Endothelial cell of umbilical vein (primary cell): ENCODE data around the gene MRO. TPM values are rescaled to one million over a fixed set of nuclear protein-coding genes. Genes with fewer than 3 reads are reported as not detected.
"Not testable (repeated sequence)": the region's sequence is repeated elsewhere in the genome, so short reads cannot be mapped to it uniquely, and the experiment has no call there.

ENCODE experiments used
- BruUV-seq: library from RNA; stranded (reverse); fragments of 400-500 nt; replicated peaks from 2 replicates; lab custom pipeline; 2021; lab: Mats Ljungman, UMichigan
- CTCF ChIA-PET: fragments of 300-600, 350-600 bp; sonication (Branson Sonifier 250); formaldehyde crosslinking; loops from one replicate; lab custom pipeline; 2021; ENCODE audit warnings: antibody characterized with exemption, inconsistent platforms; lab: Charles Lee
- POLR2A ChIA-PET: fragments of 300-600, 350-600 bp; sonication (Branson Sonifier 250); formaldehyde crosslinking; loops from one replicate; lab custom pipeline; 2021; ENCODE audit warnings: antibody characterized with exemption, inconsistent platforms; lab: Charles Lee
- DNase-seq: peaks from one replicate; pipeline ENCODE4 v3.0.0-alpha.2; 2011; ENCODE audit warnings: low read depth, low spot score
- FAIRE-seq: peaks from 2 replicates; lab custom pipeline; 2011; peaks lifted over from hg19 to GRCh38; lab: Jason Lieb, UNC
- H2AFZ ChIP-seq: 2 replicates; pipeline ENCODE4 v1.6.0; 2012; ENCODE audit warnings: low read depth, low read length, control low read depth, inconsistent platforms
- H3K27ac ChIP-seq: 2 replicates; pipeline ENCODE4 v1.5.1; 2011; ENCODE audit warnings: low read depth, mild to moderate bottlenecking, control low read depth, low read length, moderate library complexity; ENCODE audit not compliant: insufficient read depth
- H3K27me3 ChIP-seq, 2 experiments: 2 replicates each; pipeline versions ENCODE4 v1.6.0 to v1.6.1; 2011; ENCODE audit warnings: low read length in 2 of 2, mixed read lengths in 1 of 2; ENCODE audit not compliant: control insufficient read depth in 2 of 2, insufficient read depth in 2 of 2
- H3K36me3 ChIP-seq, 2 experiments: 2 replicates in 1 of 2; 3 replicates in 1 of 2; pipeline ENCODE4 v1.5.1; 2011; ENCODE audit warnings: low read length in 2 of 2, mild to moderate bottlenecking in 1 of 2, moderate library complexity in 1 of 2; ENCODE audit not compliant: control insufficient read depth in 2 of 2, insufficient read depth in 2 of 2; ENCODE audit errors: extremely low read depth in 1 of 2
- H3K4me1 ChIP-seq: 3 replicates; pipeline ENCODE4 v1.5.1; 2011; ENCODE audit warnings: mild to moderate bottlenecking, low read length; ENCODE audit not compliant: control insufficient read depth, insufficient read depth; ENCODE audit errors: extremely low read depth
- H3K4me2 ChIP-seq: 2 replicates; pipeline ENCODE4 v1.6.1; 2011; ENCODE audit warnings: low read length, control low read depth, mixed read lengths; ENCODE audit not compliant: insufficient read depth
- H3K4me3 ChIP-seq, 3 experiments: fragments of 200-600 bp in 1 of 3; sonication (generic), shearing (Covaris generic) in 1 of 3; replicated peaks in 1 of 3; 2 replicates each; pipeline ENCODE4 v1.5.1; 2011 to 2016; ENCODE audit warnings: control low read depth in 3 of 3, low read length in 3 of 3, mild to moderate bottlenecking in 2 of 3, inconsistent platforms in 1 of 3, low read depth in 1 of 3, moderate library complexity in 1 of 3; ENCODE audit not compliant: insufficient read depth in 1 of 3
- H3K79me2 ChIP-seq: 2 replicates; pipeline ENCODE4 v1.6.0; 2012; ENCODE audit warnings: low read length, inconsistent platforms; ENCODE audit not compliant: control insufficient read depth, insufficient read depth
- H3K9ac ChIP-seq: replicated peaks from 2 replicates; pipeline ENCODE3; 2011; ENCODE audit warnings: low read length, control low read depth; ENCODE audit not compliant: insufficient read depth; ENCODE audit errors: extremely low read depth
- H3K9me1 ChIP-seq: replicated peaks from 3 replicates; pipeline ENCODE4 v1.6.0; 2011; ENCODE audit warnings: mild to moderate bottlenecking, low read length; ENCODE audit not compliant: control insufficient read depth, insufficient read depth; ENCODE audit errors: extremely low read depth
- H3K9me3 ChIP-seq: replicated peaks from 2 replicates; pipeline ENCODE4 v1.5.1; 2012; ENCODE audit warnings: low read length, inconsistent platforms; ENCODE audit not compliant: control insufficient read depth, insufficient read depth
- H4K20me1 ChIP-seq: replicated peaks from 2 replicates; pipeline ENCODE3; 2011; ENCODE audit warnings: mild to moderate bottlenecking, low read length; ENCODE audit not compliant: control insufficient read depth, insufficient read depth; ENCODE audit errors: extremely low read depth
- FOS ChIP-seq: IDR thresholded peaks from 2 replicates; pipeline ENCODE4 v1.6.1; 2011; ENCODE audit warnings: mild to moderate bottlenecking, low read length, moderate library complexity, borderline replicate concordance; ENCODE audit not compliant: insufficient read depth
- GATA2 ChIP-seq: IDR thresholded peaks from 2 replicates; pipeline ENCODE4 v1.7.0; 2011; ENCODE audit warnings: low read depth, mild to moderate bottlenecking, moderate library complexity, mixed read lengths, low read length; ENCODE audit not compliant: insufficient read length, insufficient read depth
- JUN ChIP-seq: IDR thresholded peaks from 2 replicates; pipeline ENCODE4 v1.6.1; 2011; ENCODE audit warnings: borderline replicate concordance, low read depth; ENCODE audit not compliant: insufficient read length, insufficient read depth
- POLR2A ChIP-seq: IDR thresholded peaks from 2 replicates; pipeline ENCODE4 v1.6.1; 2012; ENCODE audit warnings: low read depth, mild to moderate bottlenecking, control low read depth, low read length
- POLR2AphosphoS5 ChIP-seq: IDR thresholded peaks from 2 replicates; pipeline ENCODE4 v1.6.1; 2012; ENCODE audit warnings: low read depth, mild to moderate bottlenecking, control low read depth, low read length, moderate library complexity; ENCODE audit not compliant: insufficient read depth
- dilution Hi-C: fragments of 300-500 bp; cut with MboI; formaldehyde crosslinking; loops from one replicate; pipeline ENCODE4 v1.15.0; 2019; ENCODE audit warnings: low sequenced_read_pairs; ENCODE audit not compliant: extremely low pct_ligation_motif_present
- intact Hi-C: fragments of 100-400 bp; cut with micrococcal nuclease; formaldehyde crosslinking; loops from one replicate; pipeline ENCODE4 v1.10.0; 2022
- polyA plus RNA-seq, 4 experiments: library from polyadenylated mRNA; depleted of rRNA in 3 of 4; stranded (reverse) in 3 of 4; unstranded in 1 of 4; fragments of >200 nt; gene quantifications; 2 replicates each; pipeline versions ENCODE4 v1.2.1 to v1.2.3, GENCODE V29; 2011 to 2012; ENCODE audit warnings: missing spikeins in 1 of 4
- total RNA-seq: library from RNA; stranded (reverse); gene quantifications from 2 replicates; pipeline ENCODE4 v1.2.3, GENCODE V29; 2021
- TF ChIP-seq, protein P1 (sequence below): IDR thresholded peaks from 2 replicates; pipeline ENCODE4 v1.6.1; 2011; ENCODE audit not compliant: insufficient read depth, insufficient read length
- TF ChIP-seq, protein P2 (sequence below), 2 donors: IDR thresholded peaks; 1 replicate in 1 of 2; 2 replicates in 1 of 2; pipeline ENCODE4 v1.5.1; 2011; ENCODE audit warnings: low read length in 2 of 2, mild to moderate bottlenecking in 2 of 2, moderate library complexity in 2 of 2, control low read depth in 1 of 2, inconsistent platforms in 1 of 2, low read depth in 1 of 2; ENCODE audit not compliant: insufficient read depth in 1 of 2; ENCODE audit errors: extremely low read depth in 1 of 2

MRO gene
- total and polyA plus RNA-seq, 2 donors (not counting 3 experiments of a cell fraction or from before 2014, with no cell fraction given), result not detected

DNA sequence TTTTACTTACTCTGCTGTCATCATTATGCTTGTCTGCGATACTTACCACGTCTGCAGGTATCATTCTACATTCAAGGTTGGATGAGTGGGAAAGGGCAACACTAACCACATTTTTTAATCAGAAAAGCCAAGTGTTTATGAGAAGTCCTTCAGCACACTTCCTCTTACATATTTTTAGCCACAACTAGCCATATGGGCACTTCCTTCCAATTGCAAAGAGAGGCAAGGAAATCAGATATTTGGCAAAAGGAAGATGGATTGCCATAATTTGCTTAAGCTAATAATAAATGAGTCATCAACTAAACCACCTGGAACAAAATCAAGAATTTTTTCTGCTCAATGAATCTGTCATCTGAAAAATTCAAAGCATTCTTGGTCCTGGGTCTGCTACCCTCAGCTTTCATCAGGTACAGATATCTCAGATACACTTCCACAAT, 16.7 kb upstream of the MRO start:
- peaks cover 12% of the 10 kb centered on the region for H3K4me1 ChIP-seq
- no peaks in the 10 kb centered on the region for H3K79me2 ChIP-seq
- CTCF ChIA-PET, result interaction anchor here (0.6 to 1.2 kb wide), 3 partner anchors 10 to 246 kb away, joined by 3 to 4 read pairs (median 3); no protein-coding TSS in a partner anchor
- H3K9me1 ChIP-seq, result no peaks in the 10 kb centered on the region
- no peak overlapping the region for H2AFZ ChIP-seq
- H3K9ac ChIP-seq, result no peak overlapping the region
- no peaks in the 10 kb centered on the region for H3K36me3 ChIP-seq
- intact Hi-C loops, result loop anchor here (1.0 kb wide), 3 partner anchors 16 to 42 kb away; partner anchors contain the start of gene MRO
- dilution Hi-C loops, result no loop called here
- no peaks in the 10 kb centered on the region for H4K20me1 ChIP-seq
- H3K9me3 ChIP-seq, result no peaks in the 10 kb centered on the region
- FAIRE-seq, result peak; percentile 77
- no peak overlapping the region for H3K27ac ChIP-seq
- BruUV-seq, result no TSS peak
- DNase-seq, result peak; percentile 84
- TF ChIP-seq JUN, result peak; percentile 87
- TF ChIP-seq POLR2A, result no peak
- TF ChIP-seq, protein P1, sequence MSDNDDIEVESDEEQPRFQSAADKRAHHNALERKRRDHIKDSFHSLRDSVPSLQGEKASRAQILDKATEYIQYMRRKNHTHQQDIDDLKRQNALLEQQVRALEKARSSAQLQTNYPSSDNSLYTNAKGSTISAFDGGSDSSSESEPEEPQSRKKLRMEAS, result peak; percentile 13
- no peak for TF ChIP-seq POLR2AphosphoS5
- TF ChIP-seq, protein P2, sequence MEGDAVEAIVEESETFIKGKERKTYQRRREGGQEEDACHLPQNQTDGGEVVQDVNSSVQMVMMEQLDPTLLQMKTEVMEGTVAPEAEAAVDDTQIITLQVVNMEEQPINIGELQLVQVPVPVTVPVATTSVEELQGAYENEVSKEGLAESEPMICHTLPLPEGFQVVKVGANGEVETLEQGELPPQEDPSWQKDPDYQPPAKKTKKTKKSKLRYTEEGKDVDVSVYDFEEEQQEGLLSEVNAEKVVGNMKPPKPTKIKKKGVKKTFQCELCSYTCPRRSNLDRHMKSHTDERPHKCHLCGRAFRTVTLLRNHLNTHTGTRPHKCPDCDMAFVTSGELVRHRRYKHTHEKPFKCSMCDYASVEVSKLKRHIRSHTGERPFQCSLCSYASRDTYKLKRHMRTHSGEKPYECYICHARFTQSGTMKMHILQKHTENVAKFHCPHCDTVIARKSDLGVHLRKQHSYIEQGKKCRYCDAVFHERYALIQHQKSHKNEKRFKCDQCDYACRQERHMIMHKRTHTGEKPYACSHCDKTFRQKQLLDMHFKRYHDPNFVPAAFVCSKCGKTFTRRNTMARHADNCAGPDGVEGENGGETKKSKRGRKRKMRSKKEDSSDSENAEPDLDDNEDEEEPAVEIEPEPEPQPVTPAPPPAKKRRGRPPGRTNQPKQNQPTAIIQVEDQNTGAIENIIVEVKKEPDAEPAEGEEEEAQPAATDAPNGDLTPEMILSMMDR (IDR thresholded peaks at IDR 0.05; ENCODE audit: extremely low read depth in 1 of 2, insufficient read depth in 1 of 2, low read depth in 1 of 2, low read length in 2 of 2), result no peak
- no peak for TF ChIP-seq GATA2
- TF ChIP-seq FOS, result peak; percentile 54
- peak overlapping the region; percentile 38 for H3K4me2 ChIP-seq
- H3K4me3 ChIP-seq, result no peak overlapping the region
- POLR2A ChIA-PET, result interaction anchor here (0.6 to 0.7 kb wide), 2 partner anchors 29 to 1311 kb away, joined by 3 read pairs; no protein-coding TSS in a partner anchor
- peaks cover 0 to 3% of the 10 kb centered on the region in 2 experiments for H3K27me3 ChIP-seq

DNA sequence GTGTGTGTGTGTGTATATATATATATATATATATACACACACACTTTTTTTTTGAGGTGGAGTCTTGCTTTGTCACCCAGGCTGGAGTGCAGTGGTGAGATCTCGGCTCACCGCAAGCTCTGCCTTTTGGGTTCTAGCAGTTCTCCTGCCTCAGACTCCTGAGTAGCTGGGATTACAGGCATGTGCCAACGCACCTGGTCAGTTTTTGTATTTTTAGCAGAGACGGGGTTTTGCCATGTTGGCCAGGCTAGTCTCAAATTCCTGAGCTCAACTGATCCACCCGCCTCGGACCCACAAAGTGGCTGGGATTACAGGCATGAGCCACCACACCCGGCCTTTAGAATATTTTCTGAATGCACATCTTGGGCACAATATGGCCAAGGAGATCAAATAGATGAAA, 13.7 kb upstream of the MRO start:
- DNase-seq, H3K36me3 ChIP-seq, H3K9me1 ChIP-seq, H4K20me1 ChIP-seq, intact Hi-C loops, H3K9me3 ChIP-seq, FAIRE-seq, H3K27me3 ChIP-seq, H3K4me3 ChIP-seq, H3K27ac ChIP-seq, H3K4me2 ChIP-seq, H3K79me2 ChIP-seq, H3K4me1 ChIP-seq, POLR2A ChIA-PET, BruUV-seq, H3K9ac ChIP-seq, dilution Hi-C loops, H2AFZ ChIP-seq: not testable (repeated sequence)
- CTCF ChIA-PET, result interaction anchor here (0.8 to 1.3 kb wide), 2 partner anchors 33 to 83 kb away, joined by 3 read pairs; no protein-coding TSS in a partner anchor
